SIG-M5 treated with dmso at 0.1 percent for 504 hours (cell line): ENCODE data around the gene NIPAL3.
"Not testable (repeated sequence)": the region's sequence is repeated elsewhere in the genome, so short reads cannot be mapped to it uniquely, and the experiment has no call there.

Experiments used
- DNase-seq: peaks from one replicate; lab custom pipeline; 2025; ENCODE audit not compliant: unreplicated experiment; lab: John Stamatoyannopoulos, UW

NIPAL3 gene

DNA sequence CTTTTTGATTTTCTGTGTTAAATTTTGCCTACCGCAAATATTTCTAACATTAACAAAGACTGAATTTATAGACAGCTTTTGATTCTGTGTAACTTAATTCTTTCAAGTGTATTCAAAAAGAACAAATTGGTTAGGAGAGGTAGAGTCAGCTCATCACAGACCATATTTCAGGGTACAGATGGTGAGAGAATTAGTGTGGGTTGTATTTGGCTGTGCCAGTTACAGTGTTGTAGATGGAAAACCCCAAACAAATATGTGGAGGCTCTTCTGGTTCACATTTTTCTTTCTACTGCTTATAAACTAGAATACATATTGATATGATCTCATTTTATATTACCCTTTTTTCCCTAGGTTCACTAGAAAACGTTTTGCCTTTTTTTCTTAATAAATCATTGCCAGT lies 98.1 kb downstream of the NIPAL3 start:
- no peak for DNase-seq

GRCh38 chr1:24514946-24515345 lies 99.3 kb downstream of the NIPAL3 start:
- no peak for DNase-seq

- DNase-seq, result not testable (repeated sequence)
Observed at GRCh38 chr1:24515671-24516209, 100.1 kb downstream of the NIPAL3 start.

GRCh38 chr1:24516506-24516905 lies 100.9 kb downstream of the NIPAL3 start:
- no peak for DNase-seq

GRCh38 chr1:24517898-24518297 lies 102.3 kb downstream of the NIPAL3 start:
- DNase-seq, result no peak

DNA sequence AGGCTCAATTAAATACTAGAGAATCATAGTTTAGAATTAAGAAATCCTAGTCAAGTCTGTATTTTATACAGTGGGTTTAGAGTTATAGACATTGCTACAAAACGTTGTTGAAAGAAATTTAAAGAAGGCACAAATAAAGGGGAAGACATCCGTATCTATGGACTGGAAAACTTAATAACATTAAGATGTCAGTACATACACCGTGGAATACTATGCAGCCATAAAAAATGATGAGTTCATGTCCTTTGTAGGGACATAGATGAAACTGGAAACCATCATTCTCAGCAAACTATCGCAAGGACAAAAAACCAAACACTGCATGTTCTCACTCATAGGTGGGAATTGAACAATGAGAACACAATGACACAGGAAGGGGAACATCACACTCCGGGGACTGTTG lies 104.7 kb downstream of the NIPAL3 start:
- DNase-seq, result not testable (repeated sequence)
